CD4-positive, alpha-beta T cell treated with Interferon gamma for 1 hour (primary cell): ENCODE measurements around the gene VAX1.
"Not testable (repeated sequence)": the region's sequence is repeated elsewhere in the genome, so short reads cannot be mapped to it uniquely, and the experiment has no call there.

Experiments
- DNase-seq: peaks from one replicate; pipeline ENCODE4 v3.0.0-alpha.2; 2020

The VAX1 gene, protein sequence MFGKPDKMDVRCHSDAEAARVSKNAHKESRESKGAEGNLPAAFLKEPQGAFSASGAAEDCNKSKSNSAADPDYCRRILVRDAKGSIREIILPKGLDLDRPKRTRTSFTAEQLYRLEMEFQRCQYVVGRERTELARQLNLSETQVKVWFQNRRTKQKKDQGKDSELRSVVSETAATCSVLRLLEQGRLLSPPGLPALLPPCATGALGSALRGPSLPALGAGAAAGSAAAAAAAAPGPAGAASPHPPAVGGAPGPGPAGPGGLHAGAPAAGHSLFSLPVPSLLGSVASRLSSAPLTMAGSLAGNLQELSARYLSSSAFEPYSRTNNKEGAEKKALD

DNA sequence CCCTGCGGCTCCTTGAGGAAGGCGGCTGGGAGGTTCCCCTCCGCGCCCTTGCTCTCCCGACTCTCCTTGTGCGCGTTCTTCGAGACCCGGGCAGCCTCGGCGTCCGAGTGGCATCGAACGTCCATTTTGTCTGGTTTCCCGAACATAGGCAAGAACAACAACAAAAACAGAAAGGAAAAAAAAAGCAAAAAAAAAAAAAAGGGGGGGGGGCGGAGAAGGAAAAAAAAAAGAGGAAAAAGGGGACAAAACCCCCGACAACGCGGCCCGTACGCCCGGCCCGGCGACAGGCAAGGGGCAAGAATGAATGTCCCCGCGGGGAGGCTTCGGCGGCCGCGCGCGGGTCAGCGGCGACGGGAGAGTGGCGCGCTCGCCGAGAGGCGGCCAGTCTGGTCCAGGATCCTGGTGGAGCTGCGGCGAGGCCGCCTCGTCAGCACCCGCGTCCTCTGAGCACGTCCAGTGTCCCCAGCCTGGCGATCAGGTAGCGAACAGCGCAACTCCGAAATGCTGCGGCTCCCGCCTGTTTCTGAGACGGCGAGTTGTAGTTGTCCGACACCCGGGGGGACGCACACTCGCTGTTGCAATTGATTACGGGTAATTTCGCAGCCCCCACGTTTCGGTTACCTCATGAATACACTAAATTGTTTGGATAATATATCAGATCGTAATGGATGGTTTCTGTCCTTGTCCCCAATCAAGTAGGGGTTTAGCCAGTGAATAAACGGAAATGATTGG is at the start of gene VAX1:
TSS of gene VAX1 (minus strand) at position 360 of the 732 bp plus-strand sequence. CDS start at position 146, 214 bp downstream.
- DNase-seq: no peak

DNA sequence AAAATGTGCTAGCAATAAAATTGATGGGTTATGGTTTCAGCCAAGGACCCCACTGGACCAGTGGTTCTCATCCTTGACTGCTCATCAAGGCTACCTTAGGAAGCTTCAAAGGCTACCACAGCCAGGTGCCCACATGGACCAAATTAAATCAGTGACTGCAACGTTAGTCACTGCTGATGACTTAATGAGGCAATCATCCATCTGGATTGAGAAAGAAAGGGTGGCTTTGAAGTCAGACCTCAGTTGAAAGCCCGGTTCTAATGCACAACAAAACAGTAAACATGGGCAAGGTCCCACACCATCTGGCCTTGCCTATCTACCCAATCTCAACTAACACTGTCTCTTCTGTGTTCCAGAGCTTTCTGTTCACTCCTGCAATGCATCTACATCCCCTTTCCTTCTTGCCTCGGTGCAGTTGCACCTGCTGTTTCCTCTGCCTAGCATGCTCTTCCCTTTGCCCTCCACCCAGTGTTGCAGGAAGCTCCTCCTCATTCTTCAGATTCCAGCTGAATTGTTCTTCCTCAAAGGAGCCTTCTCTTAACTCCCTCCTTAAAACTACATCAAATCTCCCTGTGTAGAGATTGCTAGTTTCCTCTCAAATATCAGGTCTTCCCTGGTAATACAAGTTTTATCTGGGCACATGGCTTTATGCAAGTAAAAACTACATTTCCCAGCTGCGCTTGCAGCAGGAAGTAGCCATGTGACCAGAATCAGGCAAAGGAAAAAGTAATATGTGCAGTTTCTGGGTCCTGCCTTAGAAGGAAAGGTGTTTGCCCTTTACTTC is 49.0 kb upstream of the VAX1 start:
- DNase-seq: no peak

DNA sequence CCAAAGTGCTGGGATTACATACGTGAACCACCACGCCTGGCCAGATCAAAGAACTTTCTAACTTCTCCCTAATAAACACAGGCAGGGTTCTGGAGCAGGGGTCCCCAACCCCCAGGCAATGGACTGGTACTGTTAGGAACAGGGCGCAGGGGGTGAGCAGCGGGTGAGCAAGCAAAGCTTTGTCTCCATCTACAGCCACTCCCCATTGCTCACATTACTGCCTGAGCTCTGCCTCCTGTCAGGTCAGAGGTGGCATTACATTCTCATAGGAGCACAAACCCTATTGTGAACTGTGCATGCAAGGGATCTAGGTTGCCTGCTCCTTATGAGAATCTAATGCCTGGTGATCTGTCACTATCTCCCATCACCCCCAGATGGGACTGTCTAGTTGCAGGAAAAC is 47.7 kb upstream of the VAX1 start:
- DNase-seq: not testable (repeated sequence)

DNA sequence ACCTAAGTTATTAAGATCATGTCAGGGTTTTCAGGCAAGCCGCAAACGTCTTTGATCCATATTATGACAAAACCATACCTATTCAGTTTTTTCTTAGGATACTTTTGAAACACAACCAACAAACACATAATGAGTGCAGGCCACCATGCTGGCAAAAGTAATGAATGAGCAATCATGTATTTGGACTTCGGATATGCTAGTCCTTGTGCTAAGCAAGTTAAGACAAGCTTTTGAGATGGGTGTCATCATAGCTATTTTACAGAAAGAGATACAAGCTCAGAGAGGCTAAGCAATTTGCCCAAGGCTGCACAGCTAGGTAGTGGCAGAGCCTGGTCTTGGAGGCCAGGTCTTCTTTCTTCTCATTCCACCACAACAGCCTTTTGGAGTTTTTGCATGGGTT is 46.8 kb upstream of the VAX1 start:
- no peak for DNase-seq

DNA sequence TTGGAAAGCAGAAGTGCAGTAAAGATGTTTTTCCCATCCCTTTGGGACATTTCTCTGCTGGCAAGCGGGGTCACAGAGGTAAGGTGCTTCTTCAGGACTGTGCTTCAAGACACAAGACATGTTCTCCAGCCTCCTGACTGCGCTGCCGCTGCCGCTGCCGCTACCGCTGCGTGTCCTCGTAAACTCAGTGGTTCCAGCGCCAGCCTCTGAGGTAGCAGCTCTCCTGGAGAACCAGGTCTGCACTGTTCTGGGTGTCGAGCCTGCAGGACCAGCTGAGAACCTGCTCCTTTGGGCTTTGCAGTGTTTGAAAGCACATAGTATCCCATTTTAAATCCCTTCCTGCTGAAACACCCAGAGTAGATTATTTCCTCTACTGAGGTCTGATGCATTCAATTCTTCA is 46.2 kb upstream of the VAX1 start:
- no peak for DNase-seq

DNA sequence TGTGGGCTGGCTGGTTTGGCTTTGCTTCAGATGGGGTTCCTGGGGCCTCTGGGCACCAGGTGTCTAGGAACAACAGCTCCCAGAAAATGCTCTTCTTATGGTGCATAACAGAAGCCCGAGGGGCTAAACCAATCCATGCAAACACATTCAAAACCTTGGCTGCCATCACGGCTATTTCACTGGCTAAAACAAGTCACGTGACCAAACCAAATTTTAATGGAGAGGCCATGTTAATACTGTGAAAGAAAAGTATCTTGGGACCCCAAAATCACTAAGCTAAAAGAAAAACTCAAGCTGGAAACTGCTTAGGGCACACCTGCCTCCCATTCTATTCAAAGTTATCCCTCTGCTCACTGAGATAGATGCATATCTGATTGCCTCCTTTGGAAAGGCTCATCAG is 40.1 kb upstream of the VAX1 start:
- DNase-seq: no peak

DNA sequence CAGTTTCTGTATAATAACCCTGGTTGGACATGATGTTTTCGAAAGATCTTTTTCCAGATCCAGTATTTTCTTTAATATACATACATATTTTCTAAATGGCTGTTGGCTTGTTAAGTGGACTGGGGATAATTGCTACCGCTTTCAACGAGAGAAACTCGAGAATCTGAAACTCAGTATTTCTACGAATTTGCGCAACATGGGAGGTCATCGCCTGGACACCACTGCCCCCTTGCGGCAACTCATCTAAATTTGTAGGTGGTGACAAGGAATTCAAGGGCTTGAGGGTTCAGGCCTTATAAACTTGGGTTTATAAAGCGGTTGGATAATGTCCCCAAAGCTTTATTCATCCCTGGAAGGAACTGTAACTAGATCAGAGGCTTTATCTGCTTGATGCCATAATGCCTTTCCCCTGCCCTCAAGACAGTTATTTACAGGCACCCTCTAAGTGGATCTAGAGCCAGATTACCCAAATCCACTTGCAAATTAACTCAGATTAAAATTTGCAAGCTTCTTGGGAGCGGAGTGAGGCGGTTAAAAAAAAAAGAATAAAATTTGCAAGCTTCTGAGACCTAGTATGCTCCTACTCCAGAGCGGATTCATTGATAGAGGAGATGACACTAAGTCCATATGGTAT is 37.9 kb upstream of the VAX1 start:
- peak; percentile 59 for DNase-seq

DNA sequence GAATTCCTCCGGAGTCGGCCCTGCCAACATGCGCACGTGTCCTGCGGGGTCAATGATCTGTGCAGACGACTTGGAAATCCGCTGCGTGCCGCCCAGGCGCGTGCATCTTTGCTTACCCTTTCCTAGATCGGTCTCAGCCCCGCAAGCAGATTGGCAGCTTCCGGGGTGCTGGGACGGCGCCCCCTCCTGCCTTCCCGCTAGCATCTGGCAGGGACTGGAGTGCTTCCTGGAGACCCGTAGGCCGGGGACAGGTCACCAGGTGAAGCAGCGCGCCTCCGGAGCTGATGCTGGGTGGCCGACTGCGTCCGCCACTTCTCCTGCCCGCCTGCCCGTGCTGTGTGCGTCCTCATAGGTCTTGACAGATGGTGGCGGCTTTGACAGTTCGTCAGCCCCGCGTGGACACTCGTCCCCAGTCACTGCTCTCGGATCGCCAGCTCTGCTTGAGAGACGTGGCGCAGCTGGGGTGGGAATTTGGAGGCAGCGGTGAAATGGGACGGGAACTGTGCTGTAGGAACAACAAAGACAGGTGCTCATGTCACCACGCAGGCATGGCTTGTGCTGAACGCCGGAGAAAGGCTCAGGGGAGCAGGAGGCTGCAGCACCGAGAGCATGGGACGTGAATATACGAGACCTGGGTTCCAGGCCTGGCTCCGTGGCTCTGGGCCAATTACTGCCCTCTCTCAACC is 37.3 kb upstream of the VAX1 start:
- DNase-seq: no peak

DNA sequence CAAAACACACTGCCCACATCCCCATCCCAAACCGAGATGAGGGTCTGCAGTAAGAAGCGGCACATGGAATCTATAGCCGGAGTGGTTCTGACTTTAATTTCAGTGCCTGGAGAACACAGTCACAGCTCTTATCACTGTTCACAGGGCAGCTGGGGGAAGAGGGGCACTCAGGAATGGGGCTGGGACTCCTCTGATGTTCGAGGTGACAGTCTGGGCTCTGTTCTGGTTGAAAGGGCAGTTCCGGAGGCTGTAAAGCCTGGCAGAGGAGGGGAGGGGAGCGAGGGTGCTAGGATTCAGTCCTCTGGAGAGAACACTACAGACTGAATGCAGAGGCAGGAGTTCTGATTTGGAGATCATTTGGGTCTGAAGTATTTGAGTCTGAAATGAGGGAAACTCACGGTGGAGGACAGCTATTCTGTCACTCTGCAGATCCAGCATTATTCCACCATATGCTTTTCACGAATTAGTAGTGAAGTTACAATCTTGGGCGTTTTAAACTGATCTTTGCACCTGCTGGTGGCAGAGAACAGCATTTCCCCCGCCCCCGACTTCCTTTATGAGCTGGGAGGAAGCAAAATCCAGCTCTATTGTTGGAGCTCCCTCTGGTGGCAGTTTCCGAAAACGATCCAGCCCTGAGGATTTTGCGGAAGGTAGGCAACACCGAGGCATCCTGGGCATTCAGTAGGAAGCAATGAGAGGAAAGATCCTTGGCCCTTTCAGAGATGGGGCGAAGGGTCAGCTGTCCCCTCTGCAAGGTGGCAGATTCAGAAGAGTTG is 36.6 kb upstream of the VAX1 start:
- DNase-seq: peak; percentile 72

DNA sequence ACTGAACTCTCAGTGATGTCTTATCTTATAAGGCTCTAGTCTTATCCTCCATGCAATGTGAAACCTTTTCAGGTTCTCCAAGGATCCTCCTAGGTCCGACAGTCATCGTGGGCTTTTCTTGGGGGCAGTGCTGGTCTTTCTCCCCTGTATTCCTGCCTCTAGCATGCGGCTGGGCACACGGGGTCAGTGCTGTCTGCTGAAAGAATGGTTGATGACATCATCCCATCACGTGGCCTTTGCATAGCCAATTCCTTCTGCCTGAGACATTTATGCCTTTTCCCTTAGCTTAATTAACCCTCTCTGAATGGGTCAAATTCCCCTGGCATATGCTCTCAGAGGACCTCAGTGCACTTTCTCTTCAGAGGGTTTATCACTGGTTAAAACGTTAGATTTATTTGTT is 32.2 kb upstream of the VAX1 start:
- DNase-seq: no peak

DNA sequence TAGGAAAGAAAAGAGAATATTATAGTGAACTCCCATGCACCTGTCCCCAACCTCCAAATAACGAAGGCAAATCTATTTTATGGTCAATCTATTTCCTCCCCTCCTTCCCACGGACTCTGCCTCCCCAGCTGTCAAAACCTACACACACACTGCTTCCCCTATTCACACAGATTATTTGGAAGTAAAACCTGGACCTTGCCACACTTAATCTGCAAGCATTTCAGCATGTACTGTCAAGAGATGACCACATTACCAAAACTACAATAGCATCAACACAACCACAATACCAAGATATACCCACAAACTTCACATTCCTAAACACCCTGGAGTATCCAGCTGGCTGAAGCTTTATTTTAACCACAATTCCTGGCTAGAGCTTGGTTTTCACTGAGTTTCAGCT is 31.4 kb upstream of the VAX1 start:
- DNase-seq: no peak

DNA sequence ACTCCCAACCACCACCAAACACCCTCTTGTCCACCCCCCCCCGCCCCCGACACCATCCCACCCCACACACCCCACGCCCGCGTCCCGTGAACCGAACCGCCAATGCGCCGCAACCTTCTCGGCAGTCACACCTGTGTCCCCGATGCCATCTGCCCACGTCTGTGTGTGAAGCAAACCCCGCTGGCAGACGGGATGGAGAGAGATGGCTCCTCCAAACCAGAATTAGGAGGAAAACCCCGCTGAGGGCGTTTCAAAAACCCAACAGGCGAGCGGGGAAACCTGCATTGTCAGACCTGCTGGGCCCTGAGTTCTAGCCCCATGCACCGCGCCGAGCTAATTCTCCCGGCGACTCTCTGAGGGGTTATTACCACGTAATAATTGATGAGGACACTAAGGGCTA is 30.7 kb upstream of the VAX1 start:
- DNase-seq: no peak

DNA sequence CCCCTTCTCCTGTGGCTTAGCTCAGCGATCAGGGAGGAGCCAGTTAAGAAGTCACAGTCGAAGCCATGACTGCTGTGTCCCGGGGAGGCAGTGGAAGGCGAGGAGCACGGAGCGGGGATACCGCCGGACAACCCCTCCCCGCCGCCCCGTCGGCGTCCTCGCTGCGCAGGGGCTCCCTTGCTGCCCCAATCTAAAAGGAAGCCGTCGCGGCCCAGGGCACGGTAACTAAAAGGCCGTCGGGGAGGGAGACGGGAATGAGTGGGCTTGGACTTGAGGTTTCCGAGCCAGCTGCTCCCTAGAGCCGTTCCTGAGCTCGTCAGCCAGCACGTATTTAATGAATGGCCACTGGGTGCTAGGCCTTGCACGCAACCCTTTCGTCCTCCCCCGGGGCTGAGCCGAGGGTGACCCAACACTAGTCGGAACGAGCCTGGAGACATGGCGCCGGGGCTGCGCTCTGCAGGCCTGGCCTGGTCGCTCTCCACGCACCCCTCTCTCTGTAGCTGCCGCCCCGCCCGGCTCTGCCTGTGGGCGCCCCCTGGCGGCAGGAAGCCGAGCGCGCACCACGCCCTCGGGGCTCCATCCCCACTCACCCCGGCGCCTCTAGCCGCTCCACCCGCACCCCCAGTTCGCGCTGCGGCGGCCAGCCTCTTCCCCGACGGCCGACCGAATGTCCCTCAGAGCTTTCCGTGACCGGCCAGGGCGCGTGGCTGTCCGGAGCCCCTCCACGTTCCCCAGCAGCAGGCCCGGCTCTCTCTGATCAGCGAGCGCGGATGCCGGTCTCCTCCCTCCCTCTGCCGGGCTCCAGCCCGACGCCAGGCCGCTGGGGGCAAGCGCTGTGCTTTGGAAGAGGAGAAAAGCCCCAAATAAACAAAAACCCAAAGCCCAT is 30.0 kb upstream of the VAX1 start:
- peak; percentile 57 for DNase-seq

DNA sequence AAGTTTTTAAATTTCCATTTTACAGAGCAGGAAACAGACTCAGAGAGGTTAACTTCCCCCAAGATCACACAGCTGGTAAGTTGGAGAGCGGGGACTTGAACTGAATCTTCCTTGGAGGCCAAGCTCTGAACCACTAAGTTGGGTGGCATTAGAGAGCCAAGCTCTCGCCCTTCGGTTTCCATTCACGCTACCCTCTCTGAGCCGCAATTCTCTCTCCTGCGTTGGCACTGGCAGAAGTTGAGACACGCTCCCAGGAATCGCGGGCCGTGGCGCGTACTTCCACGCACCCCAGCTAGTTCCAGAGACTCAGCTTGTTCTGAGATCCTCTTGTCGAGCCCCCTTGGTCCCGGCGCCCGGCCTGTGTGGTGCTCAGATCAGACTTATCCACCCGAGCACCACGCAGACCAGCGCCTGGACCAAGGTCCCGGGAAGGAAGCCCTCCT is 29.3 kb upstream of the VAX1 start:
- DNase-seq: no peak

DNA sequence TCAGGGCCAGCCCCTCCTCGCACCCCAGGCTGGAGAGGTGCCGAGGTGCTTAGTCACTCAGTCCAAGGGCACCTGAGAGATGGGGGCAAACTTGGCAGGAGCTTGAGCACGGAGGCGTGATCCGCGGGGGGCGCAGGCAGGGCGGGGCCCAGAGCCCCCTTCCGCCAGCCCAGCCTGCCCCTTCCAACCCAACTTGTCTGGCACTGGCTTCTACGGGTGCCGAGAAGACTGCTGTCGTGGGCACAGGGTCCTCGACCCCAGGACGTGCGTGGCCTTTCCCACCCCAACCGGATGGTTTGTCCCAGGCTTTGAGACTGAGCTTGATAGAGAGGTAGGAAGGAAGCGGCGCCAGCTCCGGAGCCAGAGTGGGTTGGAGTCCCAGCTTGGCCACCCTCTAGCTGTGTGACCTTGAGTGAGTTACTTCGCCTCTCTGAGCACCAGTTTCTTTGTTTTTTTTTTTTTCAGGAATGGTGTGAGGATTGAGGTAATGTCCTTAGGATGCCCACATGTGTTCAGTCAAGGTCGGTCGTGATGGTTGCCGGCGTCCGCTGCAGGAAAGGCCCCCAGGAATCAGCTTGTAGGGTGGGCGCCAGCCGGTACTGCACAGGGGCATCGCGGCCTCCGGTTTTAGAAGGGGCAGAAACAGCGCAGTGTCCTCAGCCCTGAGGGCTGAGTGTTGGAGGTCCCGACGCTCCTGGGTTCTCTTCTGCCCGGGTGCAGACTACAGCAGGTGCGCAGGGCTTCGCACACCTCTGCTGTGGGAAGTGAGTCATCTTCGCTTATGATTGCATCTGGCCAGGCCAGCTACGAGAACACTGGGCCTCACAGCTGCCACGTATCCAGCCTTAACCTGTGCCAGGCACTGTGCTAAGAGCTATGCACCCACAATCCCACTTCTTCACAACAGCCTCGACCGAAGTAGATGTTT is 28.6 kb upstream of the VAX1 start:
- DNase-seq: no peak

DNA sequence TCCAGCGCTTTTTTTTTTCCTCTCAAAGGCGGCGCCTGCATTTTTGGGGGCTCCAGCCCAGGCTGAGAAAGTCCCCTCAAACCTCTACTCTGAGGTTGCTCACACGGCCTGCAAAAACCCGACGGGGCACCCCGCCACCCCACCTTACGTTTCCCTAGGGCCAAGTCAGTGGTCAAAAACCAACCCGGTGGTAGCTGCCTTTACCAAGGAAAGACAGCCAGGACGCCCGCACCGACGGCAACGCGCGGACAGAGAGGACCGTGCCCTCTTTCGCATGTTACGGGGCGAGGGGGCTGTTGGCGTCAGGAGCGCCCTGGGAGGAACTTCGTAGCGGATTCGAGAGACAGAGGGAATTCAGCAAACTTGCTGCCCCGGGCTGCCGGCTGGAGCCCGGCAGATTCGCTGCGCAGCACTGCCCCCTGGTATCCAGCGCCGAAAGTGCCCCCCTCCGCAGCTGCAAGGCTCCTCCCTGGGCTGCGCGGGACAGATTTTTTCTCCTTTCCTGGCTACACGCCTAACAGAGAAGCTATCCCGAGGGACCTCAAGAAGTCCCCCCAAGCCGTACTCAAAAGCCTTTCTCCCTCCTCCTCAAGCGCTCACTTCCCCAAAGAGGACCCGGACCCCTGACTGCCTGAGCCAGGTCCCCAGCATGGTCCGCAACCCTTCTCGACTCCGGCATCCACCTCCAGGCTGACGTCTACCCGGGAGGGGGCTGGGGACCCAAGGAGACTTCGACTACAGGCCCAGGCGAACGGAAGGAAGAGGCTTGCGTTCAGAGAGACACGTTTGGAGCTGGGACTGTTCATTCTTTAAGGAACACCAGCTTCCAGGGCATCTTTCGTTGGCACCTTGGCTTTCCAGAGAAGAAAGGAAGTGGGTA is 27.7 kb upstream of the VAX1 start:
- DNase-seq: no peak

DNA sequence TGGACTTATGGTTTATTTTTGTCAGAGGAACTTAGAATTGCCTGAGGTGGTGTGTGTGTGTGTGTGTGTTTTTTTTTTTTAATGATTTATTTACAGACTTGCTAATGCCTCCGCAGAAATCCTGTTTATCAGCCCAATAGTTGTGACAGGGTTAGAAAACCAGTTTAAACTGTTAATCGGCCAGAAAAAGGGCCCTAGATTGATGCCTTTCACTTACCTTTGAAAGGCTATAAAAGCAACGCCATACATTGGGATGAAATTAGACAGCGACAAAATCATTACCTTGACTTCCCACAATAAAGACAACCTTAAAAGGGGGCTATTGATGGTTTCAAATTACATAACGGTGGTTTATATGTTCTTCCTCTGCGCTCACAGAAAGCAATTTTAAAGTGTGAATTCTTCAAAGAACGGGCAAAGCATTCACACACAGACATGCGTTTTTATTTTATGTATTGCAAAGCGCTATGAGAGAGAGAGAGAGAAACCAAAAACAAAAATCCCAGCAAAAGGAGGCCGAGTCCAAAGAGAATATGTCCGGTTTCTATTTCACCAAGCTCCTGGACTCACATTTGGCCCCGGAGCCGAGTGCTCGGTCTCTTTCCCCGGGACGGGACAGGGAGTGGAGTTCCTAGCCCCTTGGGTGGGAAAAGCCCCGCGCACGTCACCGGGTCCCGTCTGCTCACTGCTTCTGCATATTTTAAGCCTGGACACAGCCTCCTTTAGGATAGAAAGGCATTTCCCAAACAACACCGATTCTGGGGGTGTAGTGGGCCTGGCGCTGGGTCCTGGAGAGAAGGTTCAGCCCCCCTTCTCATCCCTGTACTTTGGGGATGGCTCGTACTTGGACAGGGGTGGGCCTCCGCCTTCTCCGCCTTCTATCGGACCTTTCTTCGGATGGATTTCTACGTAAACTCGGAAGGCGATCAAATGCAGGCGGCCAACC is 26.8 kb upstream of the VAX1 start:
- DNase-seq: no peak
